HG03378 (cell line): ENCODE data around the gene GBF1.
"Not testable (repeated sequence)": the region's sequence is repeated elsewhere in the genome, so short reads cannot be mapped to it uniquely, and the experiment has no call there.

Experiments used
- ATAC-seq: cut with Tn5 transposase; IDR thresholded peaks from one replicate; pipeline ENCODE4 v1.9.1; 2021; ENCODE audit warnings: mild to moderate bottlenecking, moderate library complexity; ENCODE audit not compliant: unreplicated experiment

The GBF1 gene

GRCh38 chr10:102233997-102234396 lies 11.3 kb upstream of the GBF1 start:
- ATAC-seq: no peak

DNA sequence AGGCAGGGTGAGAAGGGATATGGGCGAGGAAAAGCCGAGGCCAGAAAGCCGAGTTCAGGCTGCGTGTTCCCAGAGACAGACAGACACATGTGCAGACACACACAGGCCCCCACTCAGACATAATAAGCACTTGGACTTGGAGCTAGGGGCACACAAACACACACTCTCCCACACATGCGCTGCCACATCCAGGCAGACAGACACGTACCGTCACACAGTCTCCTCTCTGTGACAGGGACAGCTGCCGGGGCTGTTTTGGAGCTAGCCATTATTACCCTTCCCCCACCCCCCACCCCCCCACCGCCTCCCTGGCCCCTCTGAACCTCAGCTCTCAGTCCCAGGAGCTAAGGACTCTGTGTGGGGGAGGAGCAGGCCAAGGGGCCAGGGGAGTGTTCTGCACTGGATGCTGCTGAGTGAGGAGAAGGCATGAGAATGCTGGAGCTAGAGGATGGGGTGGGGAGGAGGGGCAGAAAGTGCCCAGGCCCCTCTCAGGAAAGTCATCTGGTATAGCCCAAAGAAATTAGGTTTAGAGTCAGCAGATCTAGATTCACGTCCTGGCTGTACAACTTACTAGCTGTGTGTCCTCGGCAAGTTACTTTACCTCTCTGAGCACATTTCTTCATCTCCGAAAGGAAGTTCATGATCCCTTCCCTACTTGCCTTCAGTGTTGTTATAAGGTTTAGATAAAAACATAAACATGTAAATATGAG lies 10.3 kb upstream of the GBF1 start:
- no peak for ATAC-seq

GRCh38 chr10:102235598-102235920 lies 9.8 kb upstream of the GBF1 start:
- ATAC-seq: no peak

DNA sequence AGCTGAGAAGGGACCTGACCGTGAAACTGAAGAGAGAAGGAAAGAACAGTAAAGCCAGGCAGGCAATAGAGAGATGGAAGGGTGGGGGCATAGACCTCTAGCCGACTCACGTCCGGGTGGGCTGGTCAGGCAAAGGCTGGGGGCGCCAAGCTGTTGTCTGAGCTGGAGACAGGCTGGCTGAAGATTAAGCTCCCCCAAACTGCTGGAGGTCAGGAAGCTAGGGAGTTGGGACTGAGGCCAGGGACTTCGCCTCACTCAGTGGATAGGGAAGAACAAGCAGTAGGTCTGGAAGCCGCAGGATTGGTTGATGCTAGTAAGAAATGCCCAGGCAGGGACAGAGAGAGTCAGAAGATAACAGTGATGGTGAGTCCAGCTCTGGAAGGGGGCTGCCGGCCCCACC lies 9.3 kb upstream of the GBF1 start:
- no peak for ATAC-seq

- no peak for ATAC-seq
Measured at GRCh38 chr10:102237711-102238252, 7.5 kb upstream of the GBF1 start.

DNA sequence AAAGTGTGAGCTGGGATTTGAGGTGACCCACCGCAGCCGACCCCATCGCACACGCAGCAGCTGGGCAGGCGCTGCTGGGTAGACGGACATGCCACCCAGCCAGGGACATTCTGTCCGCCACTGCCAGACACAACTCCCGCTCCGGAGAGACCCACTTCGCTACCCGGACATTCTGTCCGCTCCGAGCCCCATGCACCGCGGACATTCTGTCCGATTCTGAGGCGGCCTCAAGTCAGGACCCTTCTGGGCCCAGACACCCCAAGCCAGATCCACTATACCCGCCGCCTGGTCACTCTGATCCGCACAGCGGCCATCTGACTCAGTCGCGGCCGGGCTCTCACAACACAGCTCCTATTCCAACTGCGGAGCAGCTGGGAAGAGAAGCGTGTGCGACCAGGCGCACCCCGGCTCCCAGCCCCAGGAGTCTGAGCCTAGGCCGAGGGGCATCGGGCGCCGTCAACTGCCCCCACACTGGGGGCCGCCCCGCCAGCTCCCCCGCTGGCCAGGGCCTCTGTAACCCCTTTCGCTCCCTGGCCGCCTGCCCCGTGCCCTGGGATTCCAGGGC lies 4.8 kb upstream of the GBF1 start:
- no peak for ATAC-seq

GRCh38 chr10:102241032-102241443 lies 4.3 kb upstream of the GBF1 start:
- ATAC-seq: no peak

GRCh38 chr10:102241444-102242117 lies 3.8 kb upstream of the GBF1 start, which contains the start of gene PITX3:
Gene PITX3 (minus strand): TSS chr10:102241512. CDS start chr10:102232080, 9,432 bp downstream.
- no peak for ATAC-seq

GRCh38 chr10:102242118-102242485 lies 3.2 kb upstream of the GBF1 start:
- ATAC-seq: no peak

DNA sequence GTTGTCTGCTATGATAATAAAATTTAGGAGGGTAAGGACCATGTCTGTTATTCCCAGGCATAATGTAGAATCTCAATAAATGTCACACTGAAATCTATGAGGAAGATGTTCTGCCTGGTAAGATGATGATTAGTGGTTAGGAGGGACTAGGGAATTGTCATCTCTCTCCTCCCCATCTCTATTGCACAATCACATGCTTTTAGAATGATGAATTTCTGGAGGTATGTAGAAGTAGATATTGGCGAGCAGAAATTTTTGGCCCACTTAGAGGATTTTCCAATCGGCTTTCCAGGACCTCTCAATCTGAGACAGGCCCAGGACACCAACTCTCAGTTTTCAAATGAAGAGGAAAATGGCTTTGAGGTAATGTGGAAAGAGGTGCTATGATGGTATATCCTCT lies 2.0 kb upstream of the GBF1 start:
- no peak for ATAC-seq

DNA sequence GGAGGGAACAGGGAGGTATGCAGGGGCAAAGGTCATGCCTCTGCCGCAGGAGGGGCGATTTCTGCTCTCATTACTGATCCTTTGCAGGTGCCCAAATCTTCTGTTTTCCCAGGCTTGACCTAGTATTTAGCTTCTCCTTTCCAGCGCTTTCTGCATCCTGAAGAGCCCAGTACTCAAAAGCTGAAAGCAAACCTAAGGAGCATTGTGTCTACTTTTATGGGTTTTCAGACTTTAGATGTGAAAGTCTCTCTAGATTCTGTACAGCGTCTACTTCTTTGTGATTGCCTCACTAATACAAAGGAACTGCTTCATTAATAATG lies 560 bp downstream of the GBF1 start:
- ATAC-seq: no peak

DNA sequence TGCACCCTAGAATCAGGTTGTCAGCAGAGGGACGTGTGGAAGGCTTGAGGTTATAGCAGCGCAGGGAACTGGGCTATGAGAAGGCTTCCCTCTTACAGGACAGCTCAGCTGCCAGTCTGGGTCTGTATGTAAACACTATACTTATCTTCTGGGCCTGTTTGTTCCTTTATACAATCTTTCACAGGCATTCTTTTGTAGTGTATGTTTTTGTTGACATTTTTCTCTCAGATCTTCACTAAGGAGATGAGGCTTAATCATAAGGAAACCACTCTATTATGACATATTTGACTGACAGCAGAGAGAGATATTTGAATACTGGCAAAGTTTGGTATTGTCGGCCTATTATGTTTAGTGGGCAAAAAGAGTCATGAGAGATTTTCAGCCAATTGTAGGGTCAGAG lies 929 bp downstream of the GBF1 start:
- ATAC-seq: no peak

DNA sequence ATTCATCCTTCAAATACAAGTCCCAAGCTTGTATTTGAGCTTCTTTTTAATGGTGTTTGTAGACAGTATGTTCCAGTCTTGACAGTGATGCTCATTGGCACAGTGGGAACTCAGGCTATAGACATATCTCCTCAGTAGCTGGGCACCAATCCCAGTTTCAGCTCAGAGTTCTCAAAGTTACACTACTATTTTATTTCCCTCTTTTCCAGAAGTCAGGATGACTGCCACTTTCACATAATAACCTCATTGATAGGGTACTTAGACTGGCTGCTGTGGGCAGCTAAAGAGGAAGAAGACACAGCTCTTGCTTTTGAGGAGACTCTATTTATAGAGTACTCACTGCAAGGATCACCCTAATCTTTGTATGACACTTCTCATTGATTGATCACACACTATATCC lies 2.4 kb downstream of the GBF1 start:
- ATAC-seq: no peak

DNA sequence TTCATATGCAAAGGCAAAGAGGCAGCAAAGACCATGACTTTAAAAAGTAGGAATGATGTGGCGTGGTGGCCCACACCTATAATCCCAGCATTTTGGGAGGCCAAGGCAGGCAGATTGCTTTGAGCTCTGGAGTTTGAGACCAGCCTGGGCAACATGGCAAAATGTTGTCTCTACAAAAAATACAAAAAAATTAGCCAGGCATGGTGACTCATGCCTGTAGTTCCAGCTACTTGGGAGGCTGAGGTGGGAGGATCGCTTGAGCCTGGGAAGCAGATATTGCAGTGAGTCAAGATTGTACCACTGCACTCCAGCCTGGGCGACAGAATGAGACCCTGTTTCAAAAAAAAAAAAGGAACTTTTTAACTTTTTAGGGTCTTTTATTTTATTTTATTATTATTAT lies 7.2 kb downstream of the GBF1 start:
- ATAC-seq: not testable (repeated sequence)

GRCh38 chr10:102254426-102254825 lies 9.1 kb downstream of the GBF1 start:
- ATAC-seq: no peak

DNA sequence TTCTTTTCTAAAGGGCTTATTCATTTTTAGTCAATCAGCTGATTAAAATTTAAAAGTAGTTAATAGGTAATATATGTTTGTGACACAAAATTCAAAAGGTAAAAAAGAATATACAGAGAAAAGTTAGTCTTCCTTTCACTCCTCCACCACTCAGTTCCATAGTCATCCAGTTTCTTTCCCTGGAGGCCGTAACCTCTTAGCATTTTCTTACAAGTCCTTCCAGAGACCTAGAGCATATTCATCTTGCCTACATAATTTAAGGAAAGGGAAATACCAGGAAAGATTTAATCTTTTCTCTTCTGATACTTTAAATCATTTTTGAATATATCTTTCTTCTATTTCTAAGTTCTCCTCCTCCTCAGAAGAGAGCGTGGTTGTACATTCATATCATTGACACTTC lies 10.1 kb downstream of the GBF1 start:
- ATAC-seq: no peak

GRCh38 chr10:102261196-102261595 lies 15.9 kb downstream of the GBF1 start:
- no peak for ATAC-seq

GRCh38 chr10:102261842-102262241 lies 16.5 kb downstream of the GBF1 start:
- ATAC-seq: no peak

GRCh38 chr10:102262744-102263370 lies 17.5 kb downstream of the GBF1 start:
- ATAC-seq: no peak

DNA sequence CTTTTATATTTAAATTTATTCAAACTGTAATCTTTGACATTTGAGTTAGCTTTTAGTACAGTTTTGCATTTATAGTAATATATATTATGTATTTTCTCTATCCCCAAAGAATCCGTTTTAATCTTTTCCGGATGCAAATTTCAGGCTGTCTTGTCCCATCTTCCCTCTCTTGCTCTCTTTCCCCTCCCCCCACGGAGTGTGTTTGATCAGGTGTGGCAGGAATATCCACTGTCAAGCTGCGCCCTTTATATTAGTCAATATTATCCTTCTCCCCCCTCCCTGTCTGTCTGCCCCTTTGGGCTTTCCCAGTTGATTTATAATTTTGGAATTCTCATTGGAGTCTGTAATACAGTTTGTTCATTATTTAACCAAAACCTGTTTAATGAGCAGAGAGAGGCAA lies 19.0 kb downstream of the GBF1 start:
- no peak for ATAC-seq

GRCh38 chr10:102266670-102267069 lies 21.3 kb downstream of the GBF1 start:
- no peak for ATAC-seq

DNA sequence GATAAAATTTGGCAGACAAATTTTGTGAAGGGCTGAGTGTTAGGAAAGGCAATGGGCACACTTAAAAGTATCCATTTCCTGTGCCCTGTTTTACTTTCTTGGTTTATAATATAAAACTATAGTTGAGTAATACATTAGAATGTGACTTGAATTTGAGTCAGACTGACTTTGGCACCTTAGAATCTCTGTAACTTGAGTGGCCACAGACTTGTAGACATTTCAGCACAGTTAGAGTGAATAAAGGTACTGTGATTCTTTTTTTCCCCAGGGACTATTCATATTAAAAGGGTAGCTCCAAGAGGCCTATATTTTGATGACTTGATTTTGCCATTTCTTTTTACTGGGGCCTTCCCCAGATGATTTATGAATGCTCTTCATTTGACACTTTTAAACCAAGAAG lies 22.4 kb downstream of the GBF1 start:
- no peak for ATAC-seq
